ENCODE data around the gene USP21. TPM values are rescaled to one million over a fixed set of nuclear protein-coding genes. Genes with fewer than 3 reads are reported as not detected.

USP21 gene
- total and polyA plus RNA-seq, 2 donors (not counting 3 experiments of a cell fraction or from before 2014, with no cell fraction given) = 19.7 to 29.2 TPM

GRCh38 chr1:161199506-161200139 is 40.3 kb downstream of the USP21 start:
- Histone ChIP-seq H3K9me1 (replicated peaks; ENCODE audit: control insufficient read depth, extremely low read depth, insufficient read depth, low read length) (no peaks in the 10 kb centered on the region), H3K4me2 (ENCODE audit: insufficient read depth, low read length) (peak overlapping the region; percentile 47), H3K27ac (ENCODE audit: insufficient read depth, low read depth, low read length) (peak overlapping the region; percentile 98), H3K4me1 (ENCODE audit: control insufficient read depth, extremely low read depth, insufficient read depth, low read length) (peaks cover 61% of the 10 kb centered on the region), H3K9ac (replicated peaks; ENCODE audit: extremely low read depth, insufficient read depth, low read length) (peak overlapping the region; percentile 75), H3K79me2 (ENCODE audit: control insufficient read depth, insufficient read depth, low read length) (peaks cover 56% of the 10 kb centered on the region), H3K27me3 (ENCODE audit: control insufficient read depth in 2 of 2, insufficient read depth in 2 of 2, low read length in 2 of 2) (no peaks in the 10 kb centered on the region), H4K20me1 (replicated peaks; ENCODE audit: control insufficient read depth, extremely low read depth, insufficient read depth, low read length) (no peaks in the 10 kb centered on the region), H3K36me3 (ENCODE audit: control insufficient read depth in 2 of 2, extremely low read depth in 1 of 2, insufficient read depth in 2 of 2, low read length in 2 of 2) (no peaks in the 10 kb centered on the region), H2AFZ (ENCODE audit: low read depth, low read length) (peak overlapping the region; percentile 37), H3K9me3 (replicated peaks; ENCODE audit: control insufficient read depth, insufficient read depth, low read length) (no peaks in the 10 kb centered on the region), H3K4me3 (replicated peaks in 1 of 3; ENCODE audit: insufficient read depth in 1 of 3, low read depth in 1 of 3, low read length in 3 of 3) (no peak overlapping the region)
- POLR2A ChIA-PET = no interaction called here
- intact Hi-C loops (cut with micrococcal nuclease) (loop anchor here (1.0 kb wide), 1 partner anchor 14 kb away; no protein-coding TSS in a partner anchor), dilution Hi-C loops (cut with MboI; ENCODE audit: extremely low pct_ligation_motif_present, low sequenced_read_pairs) (no loop called here)
- no TSS peak for BruUV-seq (replicated peaks)
- FAIRE-seq (no peak), DNase-seq (ENCODE audit: low read depth, low spot score) (peak; percentile 42)
- TF ChIP-seq EZH2 (IDR thresholded peaks at IDR 0.05; ENCODE audit: borderline replicate concordance, low read depth, low read length, severe bottlenecking) = no peak
- no peak for TF ChIP-seq POLR2A (IDR thresholded peaks at IDR 0.05; ENCODE audit: low read depth, low read length)
- CTCF ChIA-PET = interaction anchor here (1.7 to 3.2 kb wide), 4 partner anchors 10 to 183 kb away, joined by 14 to 35 read pairs (median 16); partner anchors contain the start of genes PPOX and TOMM40L

- dilution Hi-C loops (cut with MboI; ENCODE audit: extremely low pct_ligation_motif_present, low sequenced_read_pairs) = no loop called here
- peaks cover 60% of the 10 kb centered on the region for H3K4me1 ChIP-seq (ENCODE audit: control insufficient read depth, extremely low read depth, insufficient read depth, low read length)
- H3K9me1 ChIP-seq (replicated peaks; ENCODE audit: control insufficient read depth, extremely low read depth, insufficient read depth, low read length) = no peaks in the 10 kb centered on the region
- peak; percentile 59 for DNase-seq (ENCODE audit: low read depth, low spot score)
- POLR2A ChIA-PET = interaction anchor here (0.9 kb wide), 1 partner anchor 25 kb away, joined by 4 read pairs; no protein-coding TSS in a partner anchor
- no peak for FAIRE-seq
- H3K79me2 ChIP-seq (ENCODE audit: control insufficient read depth, insufficient read depth, low read length) = peaks cover 58% of the 10 kb centered on the region
- H3K4me2 ChIP-seq (ENCODE audit: insufficient read depth, low read length) = peak overlapping the region; percentile 47
- H3K9ac ChIP-seq (replicated peaks; ENCODE audit: extremely low read depth, insufficient read depth, low read length) = peak overlapping the region; percentile 75
- no TSS peak for BruUV-seq (replicated peaks)
- no peak overlapping the region for H3K4me3 ChIP-seq (replicated peaks in 1 of 3; ENCODE audit: insufficient read depth in 1 of 3, low read depth in 1 of 3, low read length in 3 of 3)
- H3K9me3 ChIP-seq (replicated peaks; ENCODE audit: control insufficient read depth, insufficient read depth, low read length) = no peaks in the 10 kb centered on the region
- H4K20me1 ChIP-seq (replicated peaks; ENCODE audit: control insufficient read depth, extremely low read depth, insufficient read depth, low read length) = no peaks in the 10 kb centered on the region
- H3K27ac ChIP-seq (ENCODE audit: insufficient read depth, low read depth, low read length) = peak overlapping the region; percentile 98
- intact Hi-C loops (cut with micrococcal nuclease) = loop anchor here (1.0 kb wide), 1 partner anchor 15 kb away; no protein-coding TSS in a partner anchor
- H2AFZ ChIP-seq (ENCODE audit: low read depth, low read length) = no peak overlapping the region
- no peaks in the 10 kb centered on the region for H3K27me3 ChIP-seq (ENCODE audit: control insufficient read depth in 2 of 2, insufficient read depth in 2 of 2, low read length in 2 of 2)
- no peaks in the 10 kb centered on the region for H3K36me3 ChIP-seq (ENCODE audit: control insufficient read depth in 2 of 2, extremely low read depth in 1 of 2, insufficient read depth in 2 of 2, low read length in 2 of 2)
- CTCF ChIA-PET = interaction anchor here (2.9 to 3.2 kb wide), 2 partner anchors 9 to 34 kb away, joined by 10 to 18 read pairs; partner anchors contain the start of gene PPOX
- TF ChIP-seq GATA2 (IDR thresholded peaks at IDR 0.05; ENCODE audit: insufficient read depth, insufficient read length, low read depth, low read length) (peak; percentile 80), POLR2AphosphoS5 (IDR thresholded peaks at IDR 0.05; ENCODE audit: insufficient read depth, low read depth, low read length) (no peak)
Measured at GRCh38 chr1:161200421-161200991, 41.2 kb downstream of the USP21 start.

Measured in endothelial cell of umbilical vein (primary cell).